A549 (cell line): ENCODE measurements around the gene ZDHHC16. TPM values are rescaled to one million over a fixed set of nuclear protein-coding genes. Genes with fewer than 3 reads are reported as not detected.
"Not testable (repeated sequence)": the region's sequence is repeated elsewhere in the genome, so short reads cannot be mapped to it uniquely, and the experiment has no call there.

ENCODE experiments used
- ATAC-seq, 2 experiments: fragments of 200-7000 bp in 1 of 2; fragments of >200 bp in 1 of 2; cut with Nextera tagmentation in 1 of 2; cut with Tn5 transposase in 1 of 2; 3 replicates each; pipeline versions ENCODE4 v1.8.0 to v1.9.1; 2018 to 2020; ENCODE audit warnings: mild to moderate bottlenecking in 1 of 2, moderate library complexity in 1 of 2
- CTCF ChIA-PET: fragments of 300-600 bp; sonication (Branson Sonifier 250); formaldehyde crosslinking; extraction: SDS; loops from one replicate; lab custom pipeline; 2021; ENCODE audit warnings: antibody characterized with exemption, inconsistent platforms; lab: Yijun Ruan, JAX
- POLR2A ChIA-PET: fragments of 350-600 bp; formaldehyde crosslinking; extraction: SDS; loops from one replicate; lab custom pipeline; 2021; ENCODE audit warnings: antibody characterized with exemption, inconsistent platforms; lab: Yijun Ruan, JAX
- DNase-seq, 2 experiments: peaks; one replicate each; pipeline versions ENCODE4 v3.0.0 to v3.0.0-alpha.2; 2011 to 2016; ENCODE audit warnings: low read depth in 1 of 2, low spot score in 1 of 2
- FAIRE-seq: peaks from 2 replicates; lab custom pipeline; 2011; peaks lifted over from hg19 to GRCh38; lab: Jason Lieb, UNC
- H3K27ac ChIP-seq, 2 experiments: fragments of >200 bp; sonication (Bioruptor Twin); formaldehyde crosslinking; 3 replicates each; pipeline ENCODE4 v1.5.1; 2016 to 2017
- H3K4me1 ChIP-seq: fragments of >200 bp; sonication (Bioruptor Twin); formaldehyde crosslinking; 3 replicates; pipeline ENCODE4 v1.6.1; 2016
- H3K4me2 ChIP-seq: fragments of >200 bp; sonication (Bioruptor Twin); formaldehyde crosslinking; 3 replicates; pipeline ENCODE4 v1.6.1; 2016
- H3K4me3 ChIP-seq: fragments of >200 bp; sonication (Bioruptor Twin); formaldehyde crosslinking; 3 replicates; pipeline ENCODE4 v1.5.1; 2016
- H3K9me3 ChIP-seq: fragments of >200 bp; sonication (Bioruptor Twin); formaldehyde crosslinking; 3 replicates; pipeline ENCODE4 v1.6.1; 2016
- ATOH8 ChIP-seq: fragments of 250-450 bp; sonication (Bioruptor Pico); IDR thresholded peaks from 2 replicates; pipeline ENCODE4 v1.5.0; 2020; ENCODE audit warnings: low read depth, mild to moderate bottlenecking, moderate library complexity
- CHD4 ChIP-seq: fragments of 200-600 bp; sonication (generic); IDR thresholded peaks from 2 replicates; pipeline ENCODE4 v1.6.1; 2016; ENCODE audit warnings: antibody characterized with exemption, mild to moderate bottlenecking, borderline replicate concordance
- CTCF ChIP-seq: fragments of >200 bp; sonication (Bioruptor Twin); formaldehyde crosslinking; IDR thresholded peaks from 3 replicates; pipeline ENCODE4 v1.5.1; 2016
- EHF ChIP-seq: fragments of 250-450 bp; sonication (Bioruptor Pico); IDR thresholded peaks from 2 replicates; pipeline ENCODE4 v1.5.0; 2020; ENCODE audit warnings: mild to moderate bottlenecking
- ESRRA ChIP-seq: fragments of 150-350 bp; IDR thresholded peaks from 2 replicates; pipeline ENCODE4 v1.6.1; 2014; ENCODE audit warnings: mild to moderate bottlenecking, low read length, borderline replicate concordance
- FOSL2 ChIP-seq, 2 experiments: fragments of 450-650 bp in 1 of 2; fragments of >200 bp in 1 of 2; sonication (Bioruptor Twin) in 1 of 2; formaldehyde crosslinking; IDR thresholded peaks; 2 replicates each; pipeline versions ENCODE4 v1.5.0 to v1.6.1; 2016 to 2020; ENCODE audit warnings: mild to moderate bottlenecking in 1 of 2, moderate library complexity in 1 of 2
- HOXA7 ChIP-seq: fragments of 250-450 bp; sonication (Bioruptor Pico); IDR thresholded peaks from 2 replicates; pipeline ENCODE4 v1.5.0; 2020; ENCODE audit warnings: mild to moderate bottlenecking, moderate library complexity
- HOXB5 ChIP-seq: fragments of 250-450 bp; sonication (Bioruptor Pico); IDR thresholded peaks from 2 replicates; pipeline ENCODE4 v1.5.0; 2020; ENCODE audit warnings: mild to moderate bottlenecking, moderate library complexity
- NFE2L2 ChIP-seq: fragments of 150-350 bp; conservative IDR thresholded peaks from 2 replicates; pipeline ENCODE4 v1.6.1; 2014; ENCODE audit warnings: low read length
- NR3C1 ChIP-seq: fragments of >200 bp; sonication (Bioruptor Twin); formaldehyde crosslinking; IDR thresholded peaks from 3 replicates; pipeline ENCODE4 v1.6.1; 2017
- PBX3 ChIP-seq: IDR thresholded peaks from 2 replicates; pipeline ENCODE4 v1.6.1; 2012
- PHF8 ChIP-seq: fragments of 200-600 bp; sonication (generic); IDR thresholded peaks from 2 replicates; pipeline ENCODE4 v1.6.1; 2016; ENCODE audit warnings: low read depth, mild to moderate bottlenecking, antibody characterized with exemption, moderate library complexity, borderline replicate concordance
- RFX5 ChIP-seq: fragments of 450-650 bp; IDR thresholded peaks from 2 replicates; pipeline ENCODE4 v1.7.1; 2014; ENCODE audit warnings: antibody characterized with exemption, mild to moderate bottlenecking, moderate library complexity
- TP53 ChIP-seq: fragments of 250-450 bp; sonication (Bioruptor Pico); IDR thresholded peaks from 2 replicates; pipeline ENCODE4 v1.5.0; 2021; ENCODE audit warnings: mild to moderate bottlenecking, moderate library complexity
- WGBS: methylation state at CpG from one replicate; pipeline ENCODE4 v1.1.6; 2017; ENCODE audit errors: missing lambda C conversion rate; 5-methylcytosine and 5-hydroxymethylcytosine counted together
- polyA plus RNA-seq, 4 experiments: library from polyadenylated mRNA; depleted of rRNA in 3 of 4; stranded (reverse); fragments of >200 nt; fragmentation: RNase III in 1 of 4; extraction: RNeasy Plus Mini Kit Qiagen cat#74134 plus additional on column Dnase treatment in 1 of 4; gene quantifications; 2 replicates in 3 of 4; 3 replicates in 1 of 4; pipeline ENCODE4 v1.2.3, GENCODE V29; 2011 to 2017

The ZDHHC16 gene
- polyA plus RNA-seq, 2 of the 4 experiments (the other 2 are of a cell fraction): 47.7 to 57.0 TPM

- no peak for TF ChIP-seq CTCF
- TF ChIP-seq ESRRA: no peak
- TF ChIP-seq RFX5: no peak
- TF ChIP-seq HOXB5 (CRISPR knock-in tag): no peak
- TF ChIP-seq, all 56 proteins: peak for 0
Measured at GRCh38 chr10:97475936-97476594, 30.1 kb downstream of the ZDHHC16 start (continued).

GRCh38 chr10:97479410-97479809 lies 33.4 kb downstream of the ZDHHC16 start:
- DNase-seq, H3K4me2 ChIP-seq: not testable (repeated sequence)
- peak; percentile 59 for FAIRE-seq

GRCh38 chr10:97479939-97480338 lies 34.0 kb downstream of the ZDHHC16 start:
- ChIA-PET CTCF (interaction anchor here (1.2 kb wide), 2 partner anchors 22 to 251 kb away, joined by 3 to 4 read pairs; no protein-coding TSS in a partner anchor), POLR2A (no interaction called here)
- FAIRE-seq (no peak), DNase-seq (no peak), ATAC-seq (no peak)
- H3K4me2 ChIP-seq: no peak overlapping the region
- 80% methylated on average over 9 of the region's 9 CpGs for WGBS
- no peak overlapping the region for H3K27ac ChIP-seq
- H3K9me3 ChIP-seq: no peaks in the 10 kb centered on the region
- no peak for TF ChIP-seq CHD4
- no peak for TF ChIP-seq TP53
- no peak overlapping the region for H3K4me3 ChIP-seq
- H3K4me1 ChIP-seq: peaks cover 12% of the 10 kb centered on the region; the same call in 2 of the 3 replicates

More at GRCh38 chr10:97479410-97479809, 33.4 kb downstream of the ZDHHC16 start:
- H3K4me3 ChIP-seq, CTCF ChIA-PET, ATAC-seq, H3K9me3 ChIP-seq, POLR2A ChIA-PET, H3K27ac ChIP-seq: not testable (repeated sequence)
- H3K4me1 ChIP-seq: peaks cover 12% of the 10 kb centered on the region; the same call in 2 of the 3 replicates
- 85% methylated on average over 4 of the region's 4 CpGs for WGBS

- DNase-seq (no peak), ATAC-seq (no peak), FAIRE-seq (no peak)
- Histone ChIP-seq H3K4me2 (no peak overlapping the region), H3K4me1 (peaks cover 12% of the 10 kb centered on the region; the same call in 2 of the 3 replicates), H3K27ac (no peak overlapping the region), H3K9me3 (no peaks in the 10 kb centered on the region), H3K4me3 (no peak overlapping the region)
- CTCF ChIA-PET: interaction anchor here (0.8 to 1.5 kb wide), 5 partner anchors 13 to 132 kb away, joined by 3 to 6 read pairs (median 5); no protein-coding TSS in a partner anchor
- no peak for TF ChIP-seq NR3C1
- TF ChIP-seq HOXA7 (CRISPR knock-in tag): no peak
- TF ChIP-seq ATOH8 (CRISPR knock-in tag): no peak
- no peak for TF ChIP-seq NFE2L2
- TF ChIP-seq EHF (CRISPR knock-in tag): no peak
- TF ChIP-seq FOSL2 (IDR thresholded peaks at IDR 0.05): no peak
- TF ChIP-seq FOSL2 (CRISPR knock-in tag; IDR thresholded peaks at IDR 0.05): no peak
- no peak for TF ChIP-seq PBX3
- TF ChIP-seq PHF8: no peak
- POLR2A ChIA-PET: no interaction called here
- WGBS: 85% methylated on average over 4 of the region's 4 CpGs
Measured at GRCh38 chr10:97481071-97481470, 35.1 kb downstream of the ZDHHC16 start.
